PC-9 (cell line): Measurements from ENCODE around the gene CLMN.

Source experiments
- EZH2 ChIP-seq: fragments of 200-600 bp; sonication (generic); IDR thresholded peaks from 2 replicates; pipeline ENCODE4 v1.8.0; 2017; ENCODE audit warnings: antibody characterized with exemption, low read depth
- TF ChIP-seq, protein P1 (sequence below): fragments of 200-600 bp; sonication (generic); conservative IDR thresholded peaks from 2 replicates; pipeline ENCODE4 v1.6.1; 2017; ENCODE audit warnings: mixed run types, antibody characterized with exemption, mild to moderate bottlenecking, moderate library complexity

DNA sequence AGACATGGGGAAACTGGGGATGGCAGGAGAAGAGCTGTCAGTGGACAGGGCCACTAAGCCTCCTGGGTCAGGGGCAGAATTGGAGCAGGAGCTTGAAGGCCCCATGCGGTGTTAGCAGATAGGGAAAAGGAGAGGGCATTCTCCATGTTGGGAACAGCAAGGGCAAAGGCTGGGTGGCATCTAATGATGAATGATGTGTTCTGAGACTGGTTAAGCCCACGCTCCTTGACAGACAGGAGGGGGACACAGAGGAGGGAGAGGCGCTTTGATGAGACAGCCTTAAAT, 63.0 kb downstream of the CLMN start:
- TF ChIP-seq, protein P1, sequence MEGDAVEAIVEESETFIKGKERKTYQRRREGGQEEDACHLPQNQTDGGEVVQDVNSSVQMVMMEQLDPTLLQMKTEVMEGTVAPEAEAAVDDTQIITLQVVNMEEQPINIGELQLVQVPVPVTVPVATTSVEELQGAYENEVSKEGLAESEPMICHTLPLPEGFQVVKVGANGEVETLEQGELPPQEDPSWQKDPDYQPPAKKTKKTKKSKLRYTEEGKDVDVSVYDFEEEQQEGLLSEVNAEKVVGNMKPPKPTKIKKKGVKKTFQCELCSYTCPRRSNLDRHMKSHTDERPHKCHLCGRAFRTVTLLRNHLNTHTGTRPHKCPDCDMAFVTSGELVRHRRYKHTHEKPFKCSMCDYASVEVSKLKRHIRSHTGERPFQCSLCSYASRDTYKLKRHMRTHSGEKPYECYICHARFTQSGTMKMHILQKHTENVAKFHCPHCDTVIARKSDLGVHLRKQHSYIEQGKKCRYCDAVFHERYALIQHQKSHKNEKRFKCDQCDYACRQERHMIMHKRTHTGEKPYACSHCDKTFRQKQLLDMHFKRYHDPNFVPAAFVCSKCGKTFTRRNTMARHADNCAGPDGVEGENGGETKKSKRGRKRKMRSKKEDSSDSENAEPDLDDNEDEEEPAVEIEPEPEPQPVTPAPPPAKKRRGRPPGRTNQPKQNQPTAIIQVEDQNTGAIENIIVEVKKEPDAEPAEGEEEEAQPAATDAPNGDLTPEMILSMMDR = no peak
- TF ChIP-seq EZH2 = no peak
